HL-60 (cell line): Measurements from ENCODE around the gene EYA4.

Experiments used
- DNase-seq, 2 experiments: peaks; one replicate each; pipeline ENCODE4 v3.0.0-alpha.2; 2010 to 2020; ENCODE audit warnings: low read depth in 1 of 2, low spot score in 1 of 2
- H3K27ac ChIP-seq: fragments of 250-450 bp; sonication (Bioruptor Pico); replicated peaks from 2 replicates; pipeline ENCODE4 v1.5.1; 2020; ENCODE audit warnings: mild to moderate bottlenecking, moderate library complexity
- H3K27me3 ChIP-seq: fragments of 250-450 bp; sonication (Bioruptor Pico); 2 replicates; pipeline ENCODE4 v1.5.1; 2021; ENCODE audit warnings: mild to moderate bottlenecking, moderate library complexity; ENCODE audit not compliant: insufficient read depth, poor library complexity, severe bottlenecking
- H3K4me3 ChIP-seq: replicated peaks from 2 replicates; pipeline ENCODE4 v1.5.1; 2011; ENCODE audit warnings: mild to moderate bottlenecking, control low read depth, low read length; ENCODE audit not compliant: insufficient read depth
- CTCF ChIP-seq: IDR thresholded peaks from one replicate; pipeline ENCODE4 v1.5.1; 2011; ENCODE audit warnings: low read length, control low read depth, inconsistent platforms; ENCODE audit not compliant: insufficient read depth
- GABPA ChIP-seq: IDR thresholded peaks from 2 replicates; pipeline ENCODE4 v1.6.1; 2012; ENCODE audit warnings: low read depth
- POLR2AphosphoS5 ChIP-seq: IDR thresholded peaks from 2 replicates; pipeline ENCODE4 v1.6.1; 2012; ENCODE audit warnings: low read depth
- REST ChIP-seq: IDR thresholded peaks from 2 replicates; pipeline ENCODE4 v1.6.1; 2012; ENCODE audit warnings: low read depth; ENCODE audit not compliant: insufficient replicate concordance
- SPI1 ChIP-seq: IDR thresholded peaks from 2 replicates; pipeline ENCODE4 v1.6.1; 2012; ENCODE audit warnings: low read depth, mild to moderate bottlenecking, borderline replicate concordance

EYA4 gene

GRCh38 chr6:133432021-133432989, 191.1 kb downstream of the EYA4 start:
- no peak for TF ChIP-seq POLR2AphosphoS5
- TF ChIP-seq SPI1: no peak
- TF ChIP-seq REST: no peak
- TF ChIP-seq GABPA: no peak
- TF ChIP-seq CTCF: no peak
- Histone ChIP-seq H3K27me3 (no peaks in the 10 kb centered on the region), H3K27ac (no peak overlapping the region), H3K4me3 (no peak overlapping the region)
- no peak for DNase-seq

GRCh38 chr6:133435065-133435728, 194.0 kb downstream of the EYA4 start:
- TF ChIP-seq GABPA (no peak), REST (no peak), SPI1 (no peak), POLR2AphosphoS5 (no peak), CTCF (no peak)
- H3K27me3 ChIP-seq: no peaks in the 10 kb centered on the region

GRCh38 chr6:133436652-133437051, 195.5 kb downstream of the EYA4 start:
- TF ChIP-seq CTCF: no peak
- no peak for TF ChIP-seq SPI1
- no peak for DNase-seq
- H3K27me3 ChIP-seq: no peaks in the 10 kb centered on the region
- no peak overlapping the region for H3K4me3 ChIP-seq
- H3K27ac ChIP-seq: no peak overlapping the region

More at GRCh38 chr6:133435065-133435728, 194.0 kb downstream of the EYA4 start:
- no peak for DNase-seq
- no peak overlapping the region for H3K4me3 ChIP-seq
- no peak overlapping the region for H3K27ac ChIP-seq
